ENCODE measurements around the gene ADAM33. TPM values are rescaled to one million over a fixed set of nuclear protein-coding genes. Genes with fewer than 3 reads are reported as not detected.

Gene ADAM33
- total and polyA plus RNA-seq, 2 of the 8 experiments (the other 6 are each of a cell fraction or from before 2014, with no cell fraction given): 4.2 to 6.0 TPM

DNA sequence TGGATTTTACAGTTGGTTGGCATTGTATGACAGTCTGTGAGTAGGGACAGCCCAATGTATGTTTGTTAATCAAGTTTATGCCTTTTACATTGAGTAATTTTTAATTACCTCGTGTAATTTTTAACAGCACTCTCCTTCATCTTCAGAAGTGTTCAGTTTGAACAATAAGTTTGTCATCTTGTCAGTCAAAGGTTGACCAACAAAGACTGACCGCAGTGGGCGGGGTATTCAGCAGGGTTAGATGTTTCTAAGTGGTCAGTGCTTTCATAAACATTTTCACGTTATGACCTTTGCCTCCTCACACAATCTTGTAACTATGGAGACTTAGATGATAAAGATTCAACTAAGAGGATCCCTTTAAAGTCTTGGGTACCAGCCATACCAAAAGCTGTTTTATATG is 59.4 kb downstream of the ADAM33 start (continued):
- TF ChIP-seq SIRT6 (IDR thresholded peaks at IDR 0.05; ENCODE audit: low read length) (no peak), NRF1 (IDR thresholded peaks at IDR 0.05; ENCODE audit: low read depth, low read length) (no peak), BACH1 (IDR thresholded peaks at IDR 0.05; ENCODE audit: low read length) (no peak), CHD2 (IDR thresholded peaks at IDR 0.05; ENCODE audit: low read length) (no peak), JUND (IDR thresholded peaks at IDR 0.05; ENCODE audit: low read length) (no peak), TBP (IDR thresholded peaks at IDR 0.05; ENCODE audit: low read depth, low read length) (no peak), GTF2F1 (IDR thresholded peaks at IDR 0.05; ENCODE audit: borderline replicate concordance, low read depth, low read length) (no peak)

All from H1 (cell line).